Measurements from ENCODE around the gene ASCL2.

DNA sequence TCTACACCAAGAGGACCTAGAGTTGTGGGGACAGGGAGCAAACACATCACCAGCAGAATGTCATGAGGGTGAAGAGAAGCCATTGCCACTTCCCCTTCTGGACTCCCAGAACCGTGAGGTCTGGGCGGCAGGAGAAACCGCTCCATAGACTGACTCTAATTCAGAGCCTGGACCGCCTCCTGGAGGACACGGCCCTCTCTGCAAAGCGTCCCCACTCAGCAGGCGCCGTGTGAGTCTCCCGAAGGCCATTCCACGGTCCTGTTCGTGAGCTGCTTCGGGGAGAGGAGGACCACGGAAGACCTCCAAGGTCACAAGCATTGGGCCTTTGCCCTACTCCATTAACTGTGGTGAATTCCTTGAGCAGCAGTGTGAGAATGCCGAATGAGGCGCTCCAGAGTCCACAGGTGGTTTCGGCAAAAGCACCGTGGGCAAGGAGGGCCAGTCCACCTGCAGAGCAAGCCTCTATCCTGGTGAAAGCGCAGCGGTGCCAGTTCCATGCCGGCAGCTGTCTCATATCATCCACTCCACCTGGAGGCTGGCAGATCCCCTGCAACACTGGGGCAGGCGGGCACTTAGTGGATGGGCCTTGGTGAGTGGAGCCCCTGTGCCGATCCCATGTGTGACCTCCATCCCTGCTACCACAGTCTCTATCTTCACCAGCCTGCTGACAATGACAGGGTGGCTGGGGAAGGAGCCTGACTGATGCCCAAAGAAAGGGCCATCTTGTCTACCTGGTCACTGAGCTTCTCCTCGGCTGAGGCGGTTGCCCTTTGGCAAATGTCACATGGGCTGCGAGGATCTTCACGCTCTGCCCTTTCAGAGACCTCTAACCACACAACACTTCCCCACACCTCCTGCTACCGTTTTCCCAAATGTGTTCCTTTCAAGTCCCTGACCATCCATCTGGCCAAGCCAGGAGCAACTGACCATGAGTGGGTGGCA, 23.9 kb upstream of the ASCL2 start:
- TF ChIP-seq CTCF (IDR thresholded peaks at IDR 0.05; ENCODE audit: low read depth, low read length, poor library complexity, severe bottlenecking): no peak
- no peak for TF ChIP-seq EZH2phosphoT487 (IDR thresholded peaks at IDR 0.05; ENCODE audit: borderline replicate concordance, low read length)
